GM21723 (cell line): ENCODE data around the gene CCDC7.
"Not testable (repeated sequence)": the region's sequence is repeated elsewhere in the genome, so short reads cannot be mapped to it uniquely, and the experiment has no call there.

Experiments used
- ATAC-seq: cut with Tn5 transposase; IDR thresholded peaks from one replicate; pipeline ENCODE4 v1.9.1; 2021; ENCODE audit warnings: mild to moderate bottlenecking, moderate library complexity; ENCODE audit not compliant: unreplicated experiment

The CCDC7 gene

DNA sequence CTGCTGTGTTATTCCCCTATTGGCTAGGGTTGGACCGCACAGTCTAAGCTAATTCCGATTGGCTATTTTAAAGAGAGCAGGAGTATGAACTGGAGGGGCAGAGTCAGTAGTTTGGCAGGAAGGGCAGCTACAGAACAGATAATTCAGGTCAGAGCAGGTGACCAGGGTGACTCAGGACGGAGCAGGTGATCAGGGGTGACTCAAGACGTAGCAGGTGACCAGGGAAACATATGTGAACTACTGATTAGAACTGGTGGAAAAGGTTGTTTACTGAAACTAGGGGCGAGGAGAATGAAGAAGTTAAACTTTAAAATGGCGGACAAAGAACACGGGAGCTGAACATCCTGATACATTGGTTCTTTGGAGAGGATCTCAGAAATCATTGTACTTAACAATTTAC is 102.3 kb downstream of the CCDC7 start:
- no peak for ATAC-seq

DNA sequence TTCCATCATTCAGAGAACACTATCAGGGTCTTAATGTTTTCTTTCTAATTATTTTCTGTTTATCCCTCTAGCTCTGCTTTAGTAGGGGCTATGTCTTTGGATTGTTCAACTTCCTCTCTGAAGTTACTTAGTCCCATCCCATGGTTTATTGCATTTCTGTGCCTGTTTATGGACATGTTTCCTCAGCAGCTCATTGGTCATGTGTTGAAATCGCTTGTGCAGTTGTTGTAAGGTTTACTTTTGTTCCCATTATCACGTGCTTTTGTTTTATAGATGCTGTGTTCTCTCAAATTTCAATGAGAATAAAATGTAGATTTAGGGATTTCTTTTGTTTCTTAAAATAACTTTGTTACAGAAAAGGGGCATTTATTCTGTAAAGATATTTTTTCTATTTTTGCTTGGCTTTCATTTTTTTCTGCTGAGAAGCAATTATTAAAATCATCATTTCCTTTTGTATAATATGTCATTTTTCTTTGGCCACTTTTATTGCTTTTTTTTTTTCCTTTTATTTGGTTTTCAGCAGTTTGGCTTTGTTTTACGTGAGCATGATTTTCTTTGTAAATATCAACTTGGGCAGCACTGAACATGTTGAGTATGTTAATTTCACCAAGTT is 110.9 kb downstream of the CCDC7 start:
- ATAC-seq, result no peak

DNA sequence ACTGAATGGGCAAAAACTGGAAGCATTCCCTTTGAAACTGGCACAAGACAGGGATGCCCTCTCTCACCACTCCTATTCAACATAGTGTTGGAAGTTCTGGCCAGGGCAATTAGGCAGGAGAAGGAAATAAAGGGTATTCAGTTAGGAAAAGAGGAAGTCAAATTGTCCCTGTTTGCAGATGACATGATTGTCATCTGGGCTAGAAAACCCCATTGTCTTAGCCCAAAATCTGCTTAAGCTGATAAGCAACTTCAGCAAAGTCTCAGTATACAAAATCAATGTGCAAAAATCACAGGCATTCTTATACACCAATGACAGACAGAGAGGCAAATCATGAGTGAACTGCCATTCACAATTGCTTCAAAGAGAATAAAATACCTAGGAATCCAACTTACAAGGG is 116.8 kb downstream of the CCDC7 start:
- not testable (repeated sequence) for ATAC-seq

DNA sequence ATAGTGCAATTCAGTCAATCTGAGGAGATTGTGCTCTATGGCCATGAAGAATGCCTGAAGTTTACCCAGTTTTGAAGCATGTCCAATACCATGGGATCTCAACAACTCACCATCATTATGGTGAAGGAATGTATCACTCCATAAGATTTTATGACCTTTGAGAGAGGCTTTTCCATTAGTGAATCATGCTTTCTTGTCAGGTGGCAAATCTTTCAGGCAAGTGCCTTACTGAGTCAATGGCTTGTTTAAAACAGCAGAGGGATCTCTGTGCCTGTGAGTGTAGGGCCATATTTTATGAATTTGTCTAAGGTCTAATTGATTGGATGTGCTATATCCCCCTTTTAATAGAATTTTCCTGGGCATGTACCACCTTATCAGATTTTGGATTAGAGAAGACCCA is 131.5 kb downstream of the CCDC7 start:
- no peak for ATAC-seq

DNA sequence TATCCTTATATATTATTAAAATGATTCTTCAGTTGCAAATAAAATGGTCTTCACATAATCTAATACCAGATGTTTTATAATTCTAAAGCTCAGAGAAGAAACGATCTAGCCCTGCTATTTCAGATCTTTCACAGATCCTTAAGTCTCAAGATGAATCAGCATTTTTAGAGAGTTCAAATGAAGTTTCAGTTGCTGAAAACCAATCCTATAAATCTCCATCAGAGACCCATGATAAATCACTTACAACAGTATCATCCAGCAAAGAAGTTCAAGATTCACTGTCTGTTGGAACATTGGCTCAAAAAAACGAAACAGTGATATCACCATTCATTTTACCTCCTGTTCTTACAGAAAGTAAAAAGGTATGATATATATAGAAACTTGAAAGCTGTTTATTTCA is 137.0 kb downstream of the CCDC7 start:
- no peak for ATAC-seq

DNA sequence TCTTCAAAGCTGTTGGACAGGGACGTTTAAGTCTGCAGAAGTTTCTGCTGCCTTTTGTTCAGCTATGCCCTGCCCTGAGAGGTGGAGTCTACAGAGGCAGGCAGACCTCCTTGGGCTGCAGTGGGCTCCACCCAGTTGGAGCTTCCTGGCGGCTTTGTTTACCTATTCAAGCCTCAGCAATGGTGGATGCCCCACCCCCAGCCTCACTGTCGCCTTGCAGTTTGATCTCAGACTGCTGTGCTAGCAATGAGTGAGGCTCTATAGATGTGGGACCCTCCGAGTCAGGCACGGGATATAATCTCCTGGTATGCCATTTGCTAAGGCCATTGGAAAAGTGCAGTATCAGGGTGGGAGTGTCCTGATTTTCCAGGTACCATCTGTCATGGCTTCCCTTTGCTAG is 152.1 kb downstream of the CCDC7 start:
- ATAC-seq, result not testable (repeated sequence)

DNA sequence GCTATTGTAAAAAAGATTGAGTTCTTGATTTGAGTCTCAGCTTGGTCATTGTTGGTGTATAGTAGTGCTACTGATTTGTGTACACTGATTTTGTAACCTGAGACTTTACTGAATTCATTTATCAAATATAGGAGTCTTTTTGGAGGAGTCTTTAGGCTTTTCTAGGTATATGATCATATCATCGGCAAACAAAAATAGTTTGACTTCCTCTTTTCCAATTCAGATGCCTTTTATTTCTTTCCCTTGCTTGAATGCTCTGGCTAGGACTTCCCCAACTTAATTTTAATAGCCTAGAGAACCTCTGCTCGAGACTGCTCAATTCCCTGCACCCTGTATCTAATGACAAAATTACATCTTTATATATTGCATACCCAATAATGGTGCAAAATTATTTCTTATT is 154.4 kb downstream of the CCDC7 start:
- ATAC-seq, result no peak

DNA sequence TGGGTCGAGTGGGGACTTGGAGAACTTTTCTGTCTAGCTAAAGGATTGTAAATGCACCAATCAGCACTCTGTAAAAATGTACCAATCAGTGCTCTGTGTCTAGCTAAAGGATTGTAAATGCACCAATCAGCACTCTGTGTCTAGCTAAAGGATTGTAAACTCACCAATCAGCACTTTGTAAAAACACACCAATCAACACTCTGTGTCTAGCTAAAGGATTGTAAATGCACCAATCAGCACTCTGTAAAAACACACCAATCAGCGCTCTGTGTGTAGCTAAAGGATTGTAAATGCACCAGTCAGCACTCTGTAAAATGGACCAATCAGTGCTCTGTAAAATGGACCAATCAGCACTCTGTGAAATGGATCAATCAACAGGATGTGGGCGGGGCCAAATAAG is 155.6 kb downstream of the CCDC7 start:
- ATAC-seq, result not testable (repeated sequence)

DNA sequence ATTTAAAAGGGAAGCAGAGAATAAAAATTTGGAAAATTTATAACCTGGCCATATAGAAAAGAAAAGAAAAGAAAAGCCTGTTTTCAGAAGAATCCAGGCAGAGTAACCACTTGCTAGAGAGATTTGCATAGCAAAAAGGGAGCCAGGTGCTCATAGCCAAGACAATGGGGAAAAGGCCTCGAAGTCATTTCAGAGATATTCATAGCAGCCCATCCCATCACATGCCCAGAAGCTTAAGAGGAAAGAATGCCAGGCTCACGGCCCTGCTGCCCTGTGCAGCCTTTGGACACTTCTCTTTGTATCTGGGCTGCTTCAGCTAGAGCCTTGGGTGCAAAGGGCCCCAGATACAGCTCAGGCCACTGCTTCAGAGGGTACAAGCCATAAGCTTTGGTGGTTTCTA is 159.8 kb downstream of the CCDC7 start:
- no peak for ATAC-seq

DNA sequence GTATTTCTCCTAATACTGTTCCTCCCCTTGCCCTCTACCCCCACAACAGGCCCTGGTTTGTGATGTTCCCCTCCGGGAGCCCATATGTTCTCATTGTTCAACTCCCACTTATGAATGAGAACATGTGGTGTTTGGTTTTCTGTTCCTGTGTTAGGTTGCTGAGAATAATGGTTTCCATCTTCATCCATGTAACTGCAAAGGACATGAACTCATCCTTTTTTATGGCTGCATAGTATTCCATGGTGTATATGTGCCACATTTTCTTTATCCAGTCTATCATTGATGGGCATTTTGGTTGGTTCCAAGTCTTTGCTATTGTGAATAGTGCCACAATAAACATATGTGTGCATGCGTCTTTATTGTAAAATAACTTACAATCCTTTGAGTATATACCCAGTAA is 164.6 kb downstream of the CCDC7 start:
- not testable (repeated sequence) for ATAC-seq

DNA sequence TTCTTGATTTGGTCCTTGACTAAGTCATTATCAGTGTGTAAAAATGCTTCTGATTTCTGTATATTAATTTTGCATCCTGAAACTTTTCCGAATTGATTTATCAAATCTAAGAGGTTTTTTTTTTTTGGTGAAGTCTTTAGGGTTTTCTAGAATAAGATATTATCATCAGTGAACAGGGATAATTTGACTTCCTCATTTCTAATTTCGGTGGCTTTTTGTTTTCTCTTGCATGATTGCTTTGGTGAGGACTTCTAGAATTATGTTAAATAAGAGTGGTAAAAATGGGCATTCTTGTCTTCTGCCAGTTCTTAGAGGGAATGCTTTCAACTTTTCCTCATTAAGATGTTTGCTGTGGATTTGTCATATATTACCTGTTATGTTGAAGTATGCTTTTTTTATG is 170.5 kb downstream of the CCDC7 start:
- no peak for ATAC-seq

DNA sequence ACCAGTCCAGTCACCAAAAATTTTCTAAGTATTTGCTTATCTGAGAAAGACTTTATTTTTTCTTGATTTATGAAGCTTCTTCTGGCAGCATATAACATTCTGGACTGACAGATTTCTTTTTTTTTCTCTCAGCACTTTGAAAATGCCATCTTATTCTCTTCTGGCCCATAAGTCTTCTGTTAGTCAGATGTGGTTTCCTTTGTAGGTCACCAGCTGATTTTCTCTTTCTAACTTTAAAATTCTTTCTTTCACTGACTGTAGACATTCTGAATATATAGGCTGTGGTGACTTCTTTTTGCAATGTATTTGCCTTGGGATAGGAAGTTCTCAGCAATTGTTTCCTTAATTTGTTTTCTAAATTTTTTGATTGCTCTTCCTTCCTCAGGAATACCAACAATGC is 172.5 kb downstream of the CCDC7 start:
- ATAC-seq, result no peak

DNA sequence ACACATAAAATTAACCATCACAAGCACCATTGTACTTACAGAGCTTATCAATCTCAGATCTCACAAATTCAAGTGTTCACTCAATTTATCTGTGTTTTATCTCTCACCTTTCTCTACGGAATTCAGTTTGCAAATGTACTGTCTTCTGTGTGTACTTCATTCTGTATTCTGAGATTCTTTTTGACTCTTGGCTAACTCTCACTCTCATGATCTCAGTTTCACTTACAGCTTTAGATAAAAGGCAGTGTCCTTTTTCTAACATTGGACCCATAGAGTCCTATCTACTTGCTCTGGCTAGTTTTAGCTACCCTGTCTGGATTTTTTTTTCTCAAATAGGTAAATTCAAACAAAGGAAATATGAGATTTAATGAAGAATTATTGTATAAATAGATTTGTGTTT is 176.0 kb downstream of the CCDC7 start:
- no peak for ATAC-seq

DNA sequence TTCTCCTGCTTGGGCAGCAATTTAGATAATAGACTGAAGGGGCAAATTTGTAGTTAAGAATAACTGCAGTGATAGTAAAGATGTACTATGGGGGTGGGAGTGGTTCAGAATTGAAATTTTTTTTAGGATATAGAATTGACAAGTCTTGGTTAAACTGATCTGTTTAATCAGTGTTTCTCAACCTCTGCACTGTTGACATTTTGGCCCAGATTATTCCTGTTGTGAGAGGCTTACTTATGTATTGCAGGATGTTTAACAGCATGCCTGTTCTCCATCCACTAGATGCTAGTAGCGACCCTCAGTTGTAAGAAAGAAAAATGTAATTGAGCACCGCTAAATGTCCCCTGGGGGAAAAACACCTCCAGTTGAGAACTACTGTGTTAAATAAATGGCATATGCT is 176.5 kb downstream of the CCDC7 start:
- no peak for ATAC-seq

DNA sequence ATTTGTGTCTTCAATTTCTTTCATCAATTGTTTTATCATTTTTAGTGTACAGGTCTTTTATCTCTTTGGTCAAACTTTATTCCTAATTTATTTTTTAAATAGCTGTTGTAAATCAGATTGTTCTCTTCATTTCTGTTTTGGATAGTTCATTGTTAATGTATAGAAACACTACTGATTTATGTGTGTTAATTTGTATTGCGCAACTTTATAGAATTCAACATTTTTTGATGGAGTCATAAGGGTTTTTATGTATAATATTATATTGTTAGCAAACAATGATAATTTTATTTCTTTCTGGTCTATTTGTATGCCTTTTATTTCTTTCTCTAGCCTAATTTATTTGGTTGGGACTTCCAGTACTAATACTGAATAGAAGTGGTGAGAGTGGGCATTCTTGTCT is 181.2 kb downstream of the CCDC7 start:
- ATAC-seq, result no peak

DNA sequence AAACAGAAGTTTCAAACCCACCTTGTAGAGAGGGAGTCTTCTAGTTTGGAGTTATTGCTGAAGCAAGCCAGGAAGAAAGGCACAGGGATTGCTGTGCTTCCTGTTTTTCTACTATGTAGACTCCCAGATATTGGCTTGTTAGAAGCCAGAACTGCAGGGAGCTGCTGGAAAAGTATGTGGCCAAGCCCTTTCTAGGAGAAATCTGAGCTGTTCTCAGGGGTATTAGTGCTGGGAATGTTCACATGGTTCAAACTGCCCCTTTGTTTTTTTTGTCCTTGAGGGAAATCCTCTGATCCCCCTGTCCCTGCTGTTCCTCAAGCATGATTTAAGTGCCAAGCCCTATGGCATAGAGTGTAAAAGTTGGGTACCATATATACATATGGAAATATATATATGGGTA is 184.0 kb downstream of the CCDC7 start:
- no peak for ATAC-seq

DNA sequence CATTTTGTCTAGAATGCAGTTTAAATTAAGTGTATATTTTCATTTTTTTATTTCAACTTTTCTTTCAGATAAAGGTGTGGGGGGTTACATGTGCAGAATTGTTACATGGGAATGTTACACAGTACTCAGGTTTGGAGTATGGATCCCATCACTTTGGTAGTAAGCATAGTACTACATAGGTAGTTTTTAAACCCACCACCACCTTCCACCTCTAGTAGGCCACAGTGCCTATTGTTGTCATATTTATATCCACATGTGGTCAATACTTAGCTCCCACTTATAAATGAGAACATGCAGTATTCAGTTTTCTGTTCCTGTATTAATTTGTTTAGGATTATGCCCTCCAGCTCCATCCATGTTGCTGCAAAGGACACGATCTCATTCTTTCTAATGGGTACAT is 200.6 kb downstream of the CCDC7 start:
- no peak for ATAC-seq

DNA sequence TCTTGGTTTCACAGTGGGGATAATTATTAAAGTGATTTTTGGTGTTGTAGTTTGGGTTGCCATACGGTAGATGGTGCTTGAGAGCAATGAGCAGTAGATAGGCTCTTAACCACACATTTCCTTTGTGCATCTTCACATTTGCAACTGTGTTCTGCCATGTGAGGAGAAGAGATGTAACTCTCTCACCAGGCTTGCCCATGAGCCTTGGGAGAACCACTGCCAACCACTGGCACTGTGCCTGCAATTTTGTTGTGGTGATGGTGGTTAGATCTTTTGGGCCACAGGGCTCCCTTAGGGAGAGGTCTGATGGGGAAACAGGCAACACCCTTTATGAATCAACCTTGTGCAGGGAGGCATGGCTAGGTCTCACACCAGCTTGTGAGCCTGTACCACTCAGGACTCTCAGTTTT is 204.3 kb downstream of the CCDC7 start:
- ATAC-seq, result no peak

DNA sequence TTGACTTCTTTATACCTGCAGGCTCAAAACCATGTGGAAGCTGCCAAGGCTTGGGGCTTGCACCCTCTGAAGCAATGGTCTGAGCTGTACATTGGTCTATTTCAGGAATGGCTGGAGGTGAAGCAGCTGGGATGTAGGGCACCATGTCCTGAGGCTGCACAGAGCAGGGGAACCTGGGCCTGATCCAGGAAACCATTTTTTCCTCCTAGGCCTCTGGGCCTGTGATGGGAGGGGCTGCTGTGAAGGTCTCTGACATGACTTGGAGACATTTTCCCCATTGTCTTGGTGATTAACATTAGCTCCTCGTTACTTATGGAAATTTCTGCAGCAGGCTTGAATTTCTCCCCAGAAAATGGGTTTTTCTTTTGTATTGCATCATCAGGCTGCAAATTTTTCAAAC is 211.5 kb downstream of the CCDC7 start:
- not testable (repeated sequence) for ATAC-seq

DNA sequence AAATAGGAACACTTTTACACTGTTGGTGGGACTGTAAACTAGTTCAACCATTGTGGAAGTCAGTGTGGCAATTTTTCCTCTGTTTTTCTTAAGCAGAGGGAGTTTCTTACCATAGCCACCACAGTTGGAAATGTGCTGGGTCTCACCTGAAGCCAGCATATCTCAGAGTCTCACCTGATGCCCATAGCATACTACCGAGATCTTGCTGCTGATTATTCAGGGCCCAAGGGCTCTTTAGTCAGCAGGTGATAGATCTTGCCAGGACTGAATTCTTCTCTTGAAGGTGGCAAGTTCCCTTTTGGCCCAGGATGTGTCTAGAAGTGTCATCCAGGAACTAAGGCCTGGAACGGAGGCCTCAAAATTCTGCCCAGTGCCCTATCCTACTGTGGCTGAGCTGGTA is 215.4 kb downstream of the CCDC7 start:
- no peak for ATAC-seq

DNA sequence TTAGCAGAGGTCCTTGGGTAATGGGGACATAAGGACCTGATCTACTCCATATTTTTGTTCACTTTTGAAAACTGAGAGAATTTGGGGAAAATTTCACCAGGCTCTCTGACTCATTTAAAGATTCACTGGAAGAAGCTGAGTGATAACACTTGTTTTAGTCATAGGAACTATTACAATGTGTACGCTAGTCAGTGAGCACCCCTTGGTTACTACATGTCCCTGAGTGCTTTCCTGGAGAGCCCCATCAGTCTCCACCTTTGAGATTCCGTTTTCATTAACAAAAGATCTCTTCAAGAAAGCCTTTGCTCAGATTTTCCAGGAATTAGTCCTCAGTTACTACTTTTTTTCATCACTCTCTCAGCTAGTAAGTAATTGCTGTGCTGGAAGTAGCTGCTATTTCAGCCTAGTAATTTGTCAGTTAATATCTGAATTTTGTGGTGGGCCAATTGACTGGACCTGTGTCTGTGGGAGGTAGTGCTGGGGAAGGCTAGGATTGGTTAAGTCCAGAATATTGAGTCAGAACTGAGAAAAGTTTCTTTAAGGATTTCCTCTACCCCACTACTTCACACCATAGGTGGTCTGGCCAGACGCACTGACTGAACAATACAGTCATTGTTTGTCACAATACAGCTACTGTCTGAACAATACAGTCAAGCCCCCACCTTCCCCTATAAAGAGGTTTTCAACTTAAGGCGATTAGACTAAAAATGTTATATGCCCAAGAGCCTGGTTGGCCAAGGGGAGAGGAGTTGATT is 235.0 kb downstream of the CCDC7 start:
- no peak for ATAC-seq

DNA sequence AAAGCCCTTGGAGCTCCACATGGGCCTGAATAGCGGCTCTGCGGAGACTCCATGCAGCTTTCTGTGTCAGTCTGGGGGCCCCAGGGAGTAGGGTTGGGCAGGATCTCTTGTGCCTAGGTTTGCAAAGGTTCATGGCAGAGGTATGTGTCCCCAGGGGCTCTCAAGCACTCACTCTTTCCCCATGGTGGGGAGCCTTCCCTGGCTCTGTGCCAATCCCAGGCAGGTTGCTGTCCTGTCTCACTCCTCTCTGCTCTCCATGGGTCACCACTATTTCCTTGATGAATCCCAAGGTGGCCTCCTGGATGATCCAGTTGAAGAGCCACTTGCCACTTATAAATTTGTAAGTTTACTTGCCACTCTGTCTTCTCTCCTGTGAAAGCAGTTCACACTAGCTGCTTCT is 238.4 kb downstream of the CCDC7 start:
- no peak for ATAC-seq

DNA sequence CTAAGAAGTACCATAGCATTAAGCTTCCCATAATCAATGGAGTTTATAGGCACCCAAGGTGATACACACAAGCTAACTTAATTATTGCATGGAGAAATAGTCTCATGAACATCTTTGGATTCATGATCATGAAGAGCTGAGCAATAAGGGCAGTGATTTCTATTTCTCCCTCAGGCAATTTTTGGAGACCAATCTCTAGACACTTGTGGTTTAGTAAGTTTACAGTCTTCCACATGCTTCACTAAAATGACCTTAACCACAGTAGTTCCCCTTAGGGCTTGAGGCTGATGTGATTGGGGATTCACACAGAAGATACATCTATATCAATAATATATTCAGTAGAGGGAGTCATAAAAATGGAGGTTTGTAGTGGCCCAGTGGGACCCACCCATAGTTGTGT is 241.2 kb downstream of the CCDC7 start:
- ATAC-seq, result no peak
